Esophagus squamous epithelium (tissue), 4 donors: ENCODE data around the gene GGCX.
A peak's percentile ranks its signal among the peaks of the same experiment; 100 is the strongest.
"Not testable (repeated sequence)": the region's sequence is repeated elsewhere in the genome, so short reads cannot be mapped to it uniquely, and the experiment has no call there.

Source experiments
- POLR2A ChIP-seq, 4 donors: fragments of 450-650 bp; IDR thresholded peaks; one replicate each; pipeline ENCODE4 v1.6.1; 2017; ENCODE audit warnings: antibody characterized with exemption in 4 of 4, mild to moderate bottlenecking in 4 of 4, moderate library complexity in 3 of 4
- TF ChIP-seq, protein P1 (sequence below), 6 experiments: fragments of 450-650 bp in 4 of 6; fragments of 200-600 bp in 2 of 6; sonication (generic) in 2 of 6; IDR thresholded peaks; one replicate each; pipeline ENCODE4 v1.5.1; 2016 to 2019; ENCODE audit warnings: antibody characterized with exemption in 6 of 6, mild to moderate bottlenecking in 4 of 6, moderate library complexity in 4 of 6

DNA sequence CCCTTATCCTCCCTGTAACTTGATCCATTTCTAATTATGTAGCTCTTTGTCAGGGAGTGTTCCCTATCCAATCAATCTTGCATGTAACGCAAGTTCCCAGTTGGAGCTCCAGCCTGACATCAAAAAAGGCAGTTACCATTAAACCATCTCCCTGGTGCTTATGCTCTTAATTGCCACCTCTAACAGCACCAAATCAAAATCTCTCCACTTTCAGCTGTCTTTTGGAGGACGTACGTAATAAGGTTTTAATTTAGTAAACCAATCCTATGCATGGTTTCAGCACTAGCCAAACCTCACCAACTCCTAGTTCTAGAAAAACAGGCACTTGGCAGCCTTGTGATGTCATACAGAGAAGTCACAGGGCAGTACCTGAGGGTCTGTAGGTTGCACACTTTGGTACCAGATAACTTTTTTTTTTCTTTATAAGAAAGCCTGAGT is 17.0 kb downstream of the GGCX start:
- TF ChIP-seq, protein P1, sequence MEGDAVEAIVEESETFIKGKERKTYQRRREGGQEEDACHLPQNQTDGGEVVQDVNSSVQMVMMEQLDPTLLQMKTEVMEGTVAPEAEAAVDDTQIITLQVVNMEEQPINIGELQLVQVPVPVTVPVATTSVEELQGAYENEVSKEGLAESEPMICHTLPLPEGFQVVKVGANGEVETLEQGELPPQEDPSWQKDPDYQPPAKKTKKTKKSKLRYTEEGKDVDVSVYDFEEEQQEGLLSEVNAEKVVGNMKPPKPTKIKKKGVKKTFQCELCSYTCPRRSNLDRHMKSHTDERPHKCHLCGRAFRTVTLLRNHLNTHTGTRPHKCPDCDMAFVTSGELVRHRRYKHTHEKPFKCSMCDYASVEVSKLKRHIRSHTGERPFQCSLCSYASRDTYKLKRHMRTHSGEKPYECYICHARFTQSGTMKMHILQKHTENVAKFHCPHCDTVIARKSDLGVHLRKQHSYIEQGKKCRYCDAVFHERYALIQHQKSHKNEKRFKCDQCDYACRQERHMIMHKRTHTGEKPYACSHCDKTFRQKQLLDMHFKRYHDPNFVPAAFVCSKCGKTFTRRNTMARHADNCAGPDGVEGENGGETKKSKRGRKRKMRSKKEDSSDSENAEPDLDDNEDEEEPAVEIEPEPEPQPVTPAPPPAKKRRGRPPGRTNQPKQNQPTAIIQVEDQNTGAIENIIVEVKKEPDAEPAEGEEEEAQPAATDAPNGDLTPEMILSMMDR (IDR thresholded peaks at IDR 0.05) = peak in 1 of 6 experiments; percentile 0
- TF ChIP-seq POLR2A (IDR thresholded peaks at IDR 0.05) = not testable (repeated sequence)
